ENCODE results near the gene LTBP1. TPM values are rescaled to one million over a fixed set of nuclear protein-coding genes. Genes with fewer than 3 reads are reported as not detected.

Gene LTBP1
- polyA plus RNA-seq, 1 experiment: 124 TPM

- POLR2A ChIA-PET: no interaction called here
- CTCF ChIA-PET: interaction anchor here (2.1 kb wide), 1 partner anchor 284 kb away, joined by 7 read pairs; no protein-coding TSS in a partner anchor
- no peak overlapping the region for H3K4me3 ChIP-seq (ENCODE audit: low read depth, low read length)
- H3K36me3 ChIP-seq (ENCODE audit: control insufficient read depth, insufficient read depth, low read length): no peaks in the 10 kb centered on the region
- DNase-seq (ENCODE audit: low read depth): no peak
- TF ChIP-seq CTCF (IDR thresholded peaks at IDR 0.05; ENCODE audit: insufficient read depth, low read depth, low read length): no peak
- no peaks in the 10 kb centered on the region for H3K27me3 ChIP-seq (ENCODE audit: control insufficient read depth, insufficient read depth, low read length)
Observed at GRCh38 chr2:33317369-33318007, 370.7 kb downstream of the LTBP1 start.

- no peak for DNase-seq (ENCODE audit: low read depth)
- Histone ChIP-seq H3K27me3 (ENCODE audit: control insufficient read depth, insufficient read depth, low read length) (no peaks in the 10 kb centered on the region), H3K4me3 (ENCODE audit: low read depth, low read length) (no peak overlapping the region), H3K36me3 (ENCODE audit: control insufficient read depth, insufficient read depth, low read length) (no peaks in the 10 kb centered on the region)
- POLR2A ChIA-PET: no interaction called here
- CTCF ChIA-PET: no interaction called here
- no peak for TF ChIP-seq CTCF (IDR thresholded peaks at IDR 0.05; ENCODE audit: insufficient read depth, low read depth, low read length)
Observed at GRCh38 chr2:33318456-33318855, 371.7 kb downstream of the LTBP1 start.

- no peak for DNase-seq (ENCODE audit: low read depth)
- no peaks in the 10 kb centered on the region for H3K27me3 ChIP-seq (ENCODE audit: control insufficient read depth, insufficient read depth, low read length)
- H3K4me3 ChIP-seq (ENCODE audit: low read depth, low read length): no peak overlapping the region
- H3K36me3 ChIP-seq (ENCODE audit: control insufficient read depth, insufficient read depth, low read length): no peaks in the 10 kb centered on the region
- ChIA-PET CTCF (interaction anchor here (1.1 kb wide), 1 partner anchor 15 kb away, joined by 3 read pairs; no protein-coding TSS in a partner anchor), POLR2A (no interaction called here)
- no peak for TF ChIP-seq CTCF (IDR thresholded peaks at IDR 0.05; ENCODE audit: insufficient read depth, low read depth, low read length)
Observed at GRCh38 chr2:33320573-33320972, 373.8 kb downstream of the LTBP1 start.

GRCh38 chr2:33321236-33321771 is 374.6 kb downstream of the LTBP1 start:
- peak; percentile 67 for DNase-seq (ENCODE audit: low read depth)
- TF ChIP-seq CTCF (IDR thresholded peaks at IDR 0.05; ENCODE audit: insufficient read depth, low read depth, low read length): no peak
- no peak overlapping the region for H3K4me3 ChIP-seq (ENCODE audit: low read depth, low read length)
- ChIA-PET POLR2A (no interaction called here), CTCF (no interaction called here)
- H3K27me3 ChIP-seq (ENCODE audit: control insufficient read depth, insufficient read depth, low read length): no peaks in the 10 kb centered on the region
- no peaks in the 10 kb centered on the region for H3K36me3 ChIP-seq (ENCODE audit: control insufficient read depth, insufficient read depth, low read length)

- DNase-seq (ENCODE audit: low read depth): no peak
- Histone ChIP-seq H3K36me3 (ENCODE audit: control insufficient read depth, insufficient read depth, low read length) (no peaks in the 10 kb centered on the region), H3K4me3 (ENCODE audit: low read depth, low read length) (no peak overlapping the region), H3K27me3 (ENCODE audit: control insufficient read depth, insufficient read depth, low read length) (no peaks in the 10 kb centered on the region)
- TF ChIP-seq CTCF (IDR thresholded peaks at IDR 0.05; ENCODE audit: insufficient read depth, low read depth, low read length): no peak
- CTCF ChIA-PET: no interaction called here
- POLR2A ChIA-PET: interaction anchor here (0.6 kb wide), 1 partner anchor 213 kb away, joined by 4 read pairs; no protein-coding TSS in a partner anchor
Observed at GRCh38 chr2:33321876-33322483, 375.2 kb downstream of the LTBP1 start.

All from BJ (cell line).